HG02588 (cell line): ENCODE results near the gene KIAA0586.
"Not testable (repeated sequence)": the region's sequence is repeated elsewhere in the genome, so short reads cannot be mapped to it uniquely, and the experiment has no call there.

ENCODE experiments used
- ATAC-seq: cut with Tn5 transposase; IDR thresholded peaks from one replicate; pipeline ENCODE4 v1.9.1; 2021; ENCODE audit warnings: mild to moderate bottlenecking, moderate library complexity; ENCODE audit not compliant: unreplicated experiment

The KIAA0586 gene

DNA sequence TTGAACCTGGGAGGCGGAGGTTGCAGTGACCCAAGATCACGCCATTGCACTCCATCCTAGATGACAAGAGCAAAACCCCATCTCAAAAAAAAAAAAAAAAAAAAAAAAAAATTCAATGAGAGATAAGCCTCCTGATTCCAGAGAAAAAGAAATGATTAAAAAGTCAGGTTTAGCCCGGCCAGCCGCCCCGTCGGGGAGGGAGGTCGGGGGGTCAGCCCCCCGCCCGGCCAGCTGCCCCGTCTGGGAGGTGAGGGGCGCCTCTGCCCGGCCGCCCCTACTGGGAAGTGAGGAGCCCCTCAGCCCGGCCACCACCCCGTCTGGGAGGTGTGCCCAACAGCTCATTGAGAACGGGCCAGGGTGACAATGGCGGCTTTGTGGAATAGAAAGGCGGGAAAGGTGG is 160.8 kb downstream of the KIAA0586 start:
- ATAC-seq, result not testable (repeated sequence)

DNA sequence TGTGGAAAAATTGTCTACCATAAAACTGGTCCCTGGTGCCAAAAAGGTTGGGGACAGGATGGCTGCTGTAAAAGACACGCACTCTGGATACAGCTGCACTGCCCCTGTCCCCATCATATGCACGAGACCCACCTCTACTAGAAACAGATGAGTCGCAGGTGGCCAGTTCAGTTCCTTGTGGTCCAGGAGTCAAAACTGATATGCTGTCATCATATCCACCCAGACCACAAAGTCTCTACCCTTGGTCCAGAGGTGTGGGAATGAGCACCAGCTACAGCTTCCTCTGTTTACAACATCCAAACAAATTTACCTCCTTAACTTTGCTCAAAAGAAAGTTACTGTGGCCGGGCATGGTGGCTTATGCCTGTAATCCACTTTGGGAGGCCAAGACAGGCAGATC is 166.5 kb downstream of the KIAA0586 start:
- ATAC-seq, result no peak

DNA sequence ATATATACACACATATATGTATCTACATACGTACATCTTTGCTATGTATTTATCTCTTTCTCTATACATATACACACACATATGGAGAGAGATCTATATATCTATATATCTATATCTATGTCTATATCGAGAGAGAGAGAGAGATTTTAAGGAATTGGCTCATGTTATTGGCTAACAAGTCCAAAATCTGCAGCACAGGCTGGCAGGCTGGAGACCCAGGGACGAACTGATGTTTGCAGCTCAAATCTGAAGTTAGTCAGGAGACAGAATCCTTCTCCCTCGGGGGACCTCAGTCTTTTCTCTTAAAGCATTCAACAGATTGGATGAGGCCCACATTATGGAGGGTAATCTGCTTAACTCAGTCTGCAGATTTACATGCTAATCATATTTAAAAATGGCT is 169.5 kb downstream of the KIAA0586 start:
- ATAC-seq, result no peak

DNA sequence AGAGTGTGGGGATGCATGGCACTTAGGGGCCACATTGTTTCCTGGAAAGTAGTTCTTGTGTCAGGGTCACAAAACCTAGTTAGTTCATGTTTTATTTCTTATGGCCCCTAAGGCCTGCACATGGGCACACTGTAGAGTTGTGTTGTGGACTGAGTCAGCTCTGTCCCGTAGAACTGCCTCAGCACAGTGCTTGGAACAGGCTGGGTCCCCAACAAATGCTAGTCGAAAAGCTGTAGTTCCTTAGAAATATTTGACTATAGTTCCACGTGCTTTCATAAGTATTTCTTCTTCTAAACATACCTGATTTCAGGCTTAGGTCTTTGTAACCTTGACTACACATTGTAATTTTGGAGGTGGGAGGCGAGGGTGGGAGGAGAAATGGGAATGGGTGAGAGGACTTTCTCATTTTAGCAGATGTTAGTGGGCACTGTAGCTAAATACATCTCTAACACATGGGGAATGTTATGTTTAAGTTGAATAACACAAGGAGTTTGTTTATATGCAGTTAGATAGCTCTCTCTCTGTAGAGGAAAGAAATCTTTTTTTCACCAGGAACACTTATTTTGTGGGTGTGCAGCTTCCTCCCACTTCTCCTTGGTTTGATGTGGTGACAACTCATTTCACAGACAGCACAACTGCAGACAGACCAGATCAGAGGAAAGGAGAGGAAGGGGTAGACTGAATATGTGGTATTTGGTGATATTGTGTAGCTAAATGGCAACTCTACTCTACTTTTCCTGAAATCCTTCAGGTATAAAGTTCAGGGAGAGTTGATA is 170.7 kb downstream of the KIAA0586 start:
- ATAC-seq, result no peak

DNA sequence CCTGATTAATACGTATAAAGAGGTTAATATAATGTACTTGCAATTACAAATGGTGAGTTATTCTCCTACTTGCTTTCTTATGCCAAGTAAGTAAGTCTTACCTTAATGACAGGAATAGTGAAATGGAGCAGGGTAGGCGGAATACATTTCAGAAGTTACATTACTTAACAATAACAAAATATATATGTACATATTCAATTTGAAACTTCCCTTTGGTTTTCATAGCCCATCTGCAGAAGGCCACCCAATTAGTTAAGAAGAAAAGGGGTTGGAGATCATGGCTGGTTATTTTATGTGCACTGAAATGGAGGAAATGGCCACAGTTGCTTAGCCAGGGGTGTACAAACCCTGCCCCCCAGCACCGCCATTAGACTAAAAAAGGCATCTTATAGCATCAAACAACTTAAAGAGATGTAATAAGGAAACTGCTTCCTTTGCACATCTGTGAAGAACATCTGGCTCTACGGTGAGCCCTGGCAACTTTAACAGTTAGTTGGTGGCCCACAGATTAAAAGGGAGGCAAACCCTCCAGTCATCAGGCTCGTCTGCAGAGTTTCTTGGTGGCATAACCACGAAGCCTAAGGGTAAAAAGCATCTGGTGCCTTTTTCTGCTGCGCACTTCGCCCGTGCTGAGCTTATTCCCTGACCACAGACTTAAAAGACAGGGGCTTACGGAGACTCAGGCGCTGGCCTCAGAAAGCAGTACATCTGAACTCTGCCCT is 171.4 kb downstream of the KIAA0586 start:
- no peak for ATAC-seq

DNA sequence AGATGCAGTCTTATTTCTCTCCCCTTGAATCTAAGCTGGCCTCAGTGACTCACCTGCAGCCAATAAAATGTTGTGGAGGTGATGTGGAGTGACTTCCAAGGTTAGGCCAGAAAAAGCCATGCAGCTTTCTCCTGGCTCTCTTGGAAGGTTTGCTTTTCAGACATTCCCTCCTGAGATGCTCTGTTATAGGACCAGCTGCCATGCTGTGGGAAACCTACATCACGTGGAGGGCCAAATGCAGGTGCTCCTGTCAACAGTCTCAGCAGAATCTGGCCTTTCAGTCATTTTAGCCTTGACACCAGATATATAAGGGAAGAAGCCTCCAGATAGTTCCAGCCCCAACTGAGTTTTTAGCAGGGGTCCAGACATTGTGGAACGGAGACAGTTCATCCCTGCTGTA is 172.2 kb downstream of the KIAA0586 start:
- no peak for ATAC-seq
